Natural killer cell treated with Interleukin-12 subunit alpha and Interleukin-12 subunit beta and Interleukin-15 and Interleukin-18, amount 100 ng/mL, for 72 hours (primary cell): ENCODE data around the gene CPN2. TPM values are rescaled to one million over a fixed set of nuclear protein-coding genes. Genes with fewer than 3 reads are reported as not detected.

Experiments
- ATAC-seq, 2 donors: fragments of 150-1000 bp; cut with Tn5 transposase in 1 of 2; sonication (Bioruptor Pico), chemical (Tn5 transposase) in 1 of 2; 2 replicates each; pipeline ENCODE4 v1.10.0; 2021
- DNase-seq: peaks from one replicate; pipeline ENCODE4 v3.0.0; 2022; ENCODE audit warnings: low spot score
- H3K27ac Mint-ChIP-seq, 2 donors: 1 replicate in 1 of 2; 2 replicates in 1 of 2; pipeline ENCODE4 v1.8.0; 2022; ENCODE audit warnings: mixed read lengths in 2 of 2, mild to moderate bottlenecking in 1 of 2, moderate library complexity in 1 of 2
- H3K27me3 Mint-ChIP-seq, 2 donors: 1 replicate in 1 of 2; 2 replicates in 1 of 2; pipeline ENCODE4 v1.8.0; 2022; ENCODE audit warnings: mixed read lengths in 2 of 2
- H3K36me3 Mint-ChIP-seq: one replicate; pipeline ENCODE4 v1.8.0; 2022; ENCODE audit warnings: mixed read lengths
- H3K4me1 Mint-ChIP-seq, 2 donors: 1 replicate in 1 of 2; 2 replicates in 1 of 2; pipeline ENCODE4 v1.8.0; 2022; ENCODE audit warnings: low read depth in 2 of 2, mixed read lengths in 2 of 2, mild to moderate bottlenecking in 1 of 2
- H3K4me3 Mint-ChIP-seq: one replicate; pipeline ENCODE4 v1.8.0; 2022; ENCODE audit warnings: mixed read lengths
- H3K9me3 Mint-ChIP-seq: 2 replicates; pipeline ENCODE4 v1.8.0; 2022; ENCODE audit warnings: mixed read lengths
- total RNA-seq, 2 donors: library from RNA; stranded (reverse); gene quantifications; one replicate each; pipeline ENCODE4 v1.2.3, GENCODE V29; 2022

The CPN2 gene
- total RNA-seq, 2 donors from 2014 or later: not detected

DNA sequence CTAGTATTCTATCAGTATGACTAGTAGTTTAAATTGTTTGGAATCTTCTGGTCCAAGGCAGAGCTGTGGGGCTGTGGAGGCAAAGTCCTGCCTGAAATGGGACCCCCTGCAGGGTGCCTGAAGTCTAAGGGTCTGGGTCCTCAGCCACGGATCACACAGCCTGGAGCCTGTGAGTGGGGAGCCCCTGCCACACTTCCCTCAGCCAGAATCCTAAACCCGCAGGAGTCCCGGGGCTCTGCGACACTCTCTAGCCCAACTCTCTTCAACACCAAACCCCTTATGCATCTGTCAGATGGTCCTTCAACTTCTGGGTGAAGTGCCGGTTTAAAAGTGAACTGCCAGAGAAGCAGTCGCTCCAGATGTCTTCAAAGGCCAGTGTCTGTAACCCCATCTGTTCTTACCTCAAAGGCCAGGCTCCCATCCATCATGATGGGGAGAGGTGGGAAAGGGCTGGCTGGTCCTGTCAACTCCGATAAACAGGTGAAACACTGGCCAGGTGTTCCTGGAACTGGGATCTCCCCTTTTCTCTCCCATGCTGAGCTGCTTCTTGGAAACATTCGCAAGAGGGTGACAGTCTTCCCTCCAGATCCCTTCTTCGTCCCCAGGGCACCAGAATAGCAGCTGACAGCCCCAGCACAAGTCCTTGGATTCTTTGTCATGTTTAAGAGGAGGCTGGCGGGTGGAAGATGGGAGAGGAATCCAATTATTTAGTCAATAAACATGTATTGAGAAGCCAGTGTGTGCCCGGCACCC, 45.6 kb downstream of the CPN2 start:
- peaks cover 21 to 25% of the 10 kb centered on the region in 2 donors for H3K4me1 Mint-ChIP-seq
- peaks cover 11 to 19% of the 10 kb centered on the region in 2 donors for H3K27me3 Mint-ChIP-seq
- ATAC-seq (no peak), DNase-seq (no peak)
- peak overlapping the region in 1 of 2 donors; percentile 4 for H3K27ac Mint-ChIP-seq
- H3K9me3 Mint-ChIP-seq: no peaks in the 10 kb centered on the region
- no peak overlapping the region for H3K4me3 Mint-ChIP-seq
- no peaks in the 10 kb centered on the region for H3K36me3 Mint-ChIP-seq

GRCh38 chr3:194304186-194304917, 46.8 kb downstream of the CPN2 start:
- H3K9me3 Mint-ChIP-seq: no peaks in the 10 kb centered on the region
- DNase-seq: no peak
- peaks cover 8 to 20% of the 10 kb centered on the region in 2 donors for H3K27me3 Mint-ChIP-seq
- no peak overlapping the region for H3K4me3 Mint-ChIP-seq
- H3K4me1 Mint-ChIP-seq: peaks cover 21 to 25% of the 10 kb centered on the region in 2 donors
- ATAC-seq: no peak
- peak overlapping the region in 1 of 2 donors; percentile 4 for H3K27ac Mint-ChIP-seq
- H3K36me3 Mint-ChIP-seq: no peaks in the 10 kb centered on the region

GRCh38 chr3:194303749-194304148, 47.4 kb downstream of the CPN2 start:
- H3K27ac Mint-ChIP-seq: no peak overlapping the region
- DNase-seq (no peak), ATAC-seq (no peak)
- no peaks in the 10 kb centered on the region for H3K9me3 Mint-ChIP-seq
- peaks cover 2 to 15% of the 10 kb centered on the region in 2 donors for H3K27me3 Mint-ChIP-seq
- H3K4me3 Mint-ChIP-seq: no peak overlapping the region
- H3K4me1 Mint-ChIP-seq: peaks cover 21 to 25% of the 10 kb centered on the region in 2 donors
- no peaks in the 10 kb centered on the region for H3K36me3 Mint-ChIP-seq

- Mint-ChIP-seq H3K9me3 (no peaks in the 10 kb centered on the region), H3K27me3 (peaks cover 0 to 8% of the 10 kb centered on the region in 2 donors), H3K4me3 (no peak overlapping the region), H3K27ac (no peak overlapping the region), H3K36me3 (no peaks in the 10 kb centered on the region), H3K4me1 (peaks cover 17 to 19% of the 10 kb centered on the region in 2 donors)
- no peak for ATAC-seq
- no peak for DNase-seq
Observed at GRCh38 chr3:194301730-194302129, 49.4 kb downstream of the CPN2 start.

DNA sequence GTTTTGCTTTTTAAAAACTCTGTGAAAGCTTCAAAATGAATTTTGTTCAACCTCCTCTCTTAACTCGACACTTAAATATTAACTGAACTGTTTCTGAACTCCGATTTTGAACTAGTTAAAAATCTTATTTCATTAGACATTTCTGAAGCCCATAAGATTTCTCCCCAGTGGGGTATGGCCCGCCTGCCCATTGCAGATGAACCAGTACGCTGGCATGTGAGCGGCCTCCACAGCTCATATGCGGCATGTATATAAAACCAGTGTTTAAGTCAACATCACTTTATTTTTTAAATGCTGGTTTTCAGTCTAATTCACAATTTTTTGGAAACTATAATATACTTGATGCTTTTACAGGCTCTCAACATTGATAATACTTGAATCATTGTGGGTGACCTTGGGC, 50.2 kb downstream of the CPN2 start:
- Mint-ChIP-seq H3K4me3 (no peak overlapping the region), H3K27me3 (peaks cover 0 to 6% of the 10 kb centered on the region in 2 donors), H3K4me1 (peaks cover 12 to 13% of the 10 kb centered on the region in 2 donors), H3K9me3 (no peaks in the 10 kb centered on the region), H3K27ac (no peak overlapping the region), H3K36me3 (no peaks in the 10 kb centered on the region)
- DNase-seq: no peak
- ATAC-seq: no peak

DNA sequence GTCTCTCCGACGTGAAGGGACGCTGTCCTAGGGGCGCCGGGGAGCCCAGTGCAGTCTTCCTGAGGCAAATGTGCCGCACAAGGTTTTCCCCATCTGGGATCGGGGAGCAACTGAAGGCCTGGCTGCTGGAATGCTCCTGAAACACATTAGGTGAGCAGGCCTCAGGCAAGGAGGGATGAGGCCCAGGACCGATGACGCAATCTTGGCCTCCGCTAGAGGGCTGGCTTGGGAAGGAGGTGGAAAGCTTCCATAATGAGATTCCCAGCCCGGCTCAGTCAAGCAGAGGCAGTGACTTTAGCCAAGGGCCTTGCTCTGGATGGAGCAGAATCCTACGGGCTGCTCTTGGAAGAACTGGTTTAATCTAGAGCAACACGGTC, 50.8 kb downstream of the CPN2 start:
- no peaks in the 10 kb centered on the region for H3K36me3 Mint-ChIP-seq
- peaks cover 8 to 10% of the 10 kb centered on the region in 2 donors for H3K4me1 Mint-ChIP-seq
- ATAC-seq (no peak), DNase-seq (no peak)
- H3K9me3 Mint-ChIP-seq: no peaks in the 10 kb centered on the region
- no peak overlapping the region for H3K4me3 Mint-ChIP-seq
- peaks cover 0 to 6% of the 10 kb centered on the region in 2 donors for H3K27me3 Mint-ChIP-seq
- H3K27ac Mint-ChIP-seq: no peak overlapping the region

GRCh38 chr3:194298331-194299227, 52.5 kb downstream of the CPN2 start:
- Mint-ChIP-seq H3K9me3 (no peaks in the 10 kb centered on the region), H3K4me1 (peaks cover 0 to 4% of the 10 kb centered on the region in 2 donors), H3K4me3 (no peak overlapping the region), H3K27me3 (peaks cover 5 to 11% of the 10 kb centered on the region in 2 donors), H3K36me3 (no peaks in the 10 kb centered on the region), H3K27ac (no peak overlapping the region)
- DNase-seq (no peak), ATAC-seq (no peak)

DNA sequence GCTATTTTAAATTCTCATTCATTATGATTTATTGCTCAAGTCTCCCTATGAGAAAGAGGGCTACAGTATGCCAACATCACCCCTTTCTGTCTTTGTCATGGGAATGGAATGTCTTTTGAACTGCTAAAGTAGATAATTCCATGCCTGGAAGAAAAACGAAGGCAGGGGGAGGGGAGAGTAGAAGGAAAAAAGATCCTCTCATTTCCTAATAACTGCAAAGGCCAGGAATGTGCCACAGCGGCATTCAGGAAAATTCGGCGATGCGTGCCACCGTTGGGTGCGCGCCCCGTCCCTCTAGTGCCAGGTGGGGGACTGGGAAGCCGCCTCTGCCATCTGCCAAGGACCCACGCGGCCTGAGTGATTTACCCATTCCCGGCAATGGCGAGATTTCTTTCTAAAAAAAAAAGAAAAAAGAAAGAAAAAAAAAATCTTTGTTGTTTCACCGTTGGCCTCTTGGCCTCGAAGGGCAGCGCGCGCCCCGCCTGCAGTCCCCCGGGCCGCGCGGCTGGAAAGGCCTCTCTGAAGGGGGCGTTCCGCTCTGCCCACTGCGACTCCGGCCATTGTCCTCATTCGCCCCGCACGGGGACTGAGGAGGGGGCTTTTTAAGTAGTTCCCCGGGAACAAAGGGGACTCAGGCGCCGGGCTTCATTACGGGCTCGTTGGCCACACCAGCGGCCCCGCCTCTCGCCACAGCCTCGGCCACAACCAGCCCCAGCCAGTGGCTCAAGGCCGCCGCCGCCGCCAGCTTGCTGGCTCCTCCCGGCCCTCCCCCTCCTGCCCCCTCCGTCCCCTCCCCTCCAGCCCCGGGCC, 54.5 kb downstream of the CPN2 start:
- DNase-seq (no peak), ATAC-seq (no peak)
- peaks cover 0 to 4% of the 10 kb centered on the region in 2 donors for H3K4me1 Mint-ChIP-seq
- no peaks in the 10 kb centered on the region for H3K36me3 Mint-ChIP-seq
- H3K9me3 Mint-ChIP-seq: no peaks in the 10 kb centered on the region
- H3K27ac Mint-ChIP-seq: no peak overlapping the region
- H3K27me3 Mint-ChIP-seq: peaks cover 19% of the 10 kb centered on the region in 2 donors
- H3K4me3 Mint-ChIP-seq: no peak overlapping the region

- ATAC-seq (no peak), DNase-seq (no peak)
- Mint-ChIP-seq H3K4me1 (peaks cover 0 to 4% of the 10 kb centered on the region in 2 donors), H3K27ac (no peak overlapping the region), H3K4me3 (no peak overlapping the region), H3K9me3 (no peaks in the 10 kb centered on the region), H3K36me3 (no peaks in the 10 kb centered on the region), H3K27me3 (peaks cover 27 to 35% of the 10 kb centered on the region in 2 donors)
Observed at GRCh38 chr3:194294895-194295214, 56.3 kb downstream of the CPN2 start.

GRCh38 chr3:194294199-194294894, 56.8 kb downstream of the CPN2 start:
- H3K27me3 Mint-ChIP-seq: peaks cover 27 to 37% of the 10 kb centered on the region in 2 donors
- no peak for ATAC-seq
- H3K4me1 Mint-ChIP-seq: peaks cover 0 to 4% of the 10 kb centered on the region in 2 donors
- no peak overlapping the region for H3K4me3 Mint-ChIP-seq
- no peak for DNase-seq
- no peaks in the 10 kb centered on the region for H3K36me3 Mint-ChIP-seq
- H3K9me3 Mint-ChIP-seq: no peaks in the 10 kb centered on the region
- no peak overlapping the region for H3K27ac Mint-ChIP-seq

GRCh38 chr3:194293546-194294198, 57.5 kb downstream of the CPN2 start:
- H3K9me3 Mint-ChIP-seq: no peaks in the 10 kb centered on the region
- peaks cover 0 to 1% of the 10 kb centered on the region in 2 donors for H3K4me1 Mint-ChIP-seq
- no peak overlapping the region for H3K4me3 Mint-ChIP-seq
- DNase-seq (no peak), ATAC-seq (no peak)
- peaks cover 27 to 44% of the 10 kb centered on the region in 2 donors for H3K27me3 Mint-ChIP-seq
- no peak overlapping the region for H3K27ac Mint-ChIP-seq
- H3K36me3 Mint-ChIP-seq: no peaks in the 10 kb centered on the region

- H3K9me3 Mint-ChIP-seq: no peaks in the 10 kb centered on the region
Observed at GRCh38 chr3:194292331-194292730, 58.8 kb downstream of the CPN2 start.

More at GRCh38 chr3:194292331-194292730, 58.8 kb downstream of the CPN2 start:
- H3K4me1 Mint-ChIP-seq: no peaks in the 10 kb centered on the region
- H3K4me3 Mint-ChIP-seq: no peak overlapping the region
- DNase-seq (no peak), ATAC-seq (no peak)
- H3K27me3 Mint-ChIP-seq: peaks cover 35 to 57% of the 10 kb centered on the region in 2 donors
- no peaks in the 10 kb centered on the region for H3K36me3 Mint-ChIP-seq
- no peak overlapping the region for H3K27ac Mint-ChIP-seq
